ENCODE data around the gene SRGN. TPM values are rescaled to one million over a fixed set of nuclear protein-coding genes. Genes with fewer than 3 reads are reported as not detected.

The SRGN gene
- polyA plus RNA-seq, 3 donors, result 1,724 to 3,407 (median 1,859) TPM

DNA sequence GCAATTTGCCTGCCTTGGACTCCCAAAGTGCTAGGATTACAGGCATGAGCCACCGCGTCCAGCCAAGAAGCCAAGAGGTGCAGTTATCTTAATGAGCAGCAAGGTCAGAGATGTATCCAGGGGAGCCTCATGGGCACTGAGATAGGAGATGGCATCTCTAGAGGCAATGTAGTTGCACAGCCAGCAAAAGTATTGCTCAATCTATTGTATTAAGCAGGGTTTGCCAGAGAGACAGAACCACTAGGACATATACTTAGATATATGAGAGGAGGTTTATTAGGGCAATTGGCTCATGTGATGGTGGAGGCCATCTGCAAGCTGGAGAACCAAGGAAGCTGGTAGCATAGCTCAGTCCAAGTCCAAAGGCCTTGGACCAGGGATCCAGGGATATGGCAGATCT lies 19.8 kb downstream of the SRGN start:
- Mint-ChIP-seq H3K9me3 (peaks cover 0 to 3% (median 0%) of the 10 kb centered on the region in 7 donors), H3K27ac (peak overlapping the region in 2 of 7 donors; percentile 35 to 58), H3K4me3 (no peak overlapping the region), H3K27me3 (ENCODE audit: low read depth in 3 of 3) (no peaks in the 10 kb centered on the region), H3K4me1 (peaks cover 4% of the 10 kb centered on the region), H3K36me3 (peaks cover 20 to 41% of the 10 kb centered on the region in 2 donors)
- Histone ChIP-seq H3K4me1 (ENCODE audit: control insufficient read depth in 1 of 2, insufficient read depth in 2 of 2, low read length in 2 of 2) (peaks cover 0 to 2% of the 10 kb centered on the region in 2 donors), H3K36me3 (replicated peaks in 1 of 2; ENCODE audit: control insufficient read depth in 1 of 2, insufficient read depth in 2 of 2, low read length in 2 of 2) (peaks cover 28 to 31% of the 10 kb centered on the region in 2 donors), H4K20me1 (ENCODE audit: insufficient read depth, low read length) (peaks cover 53% of the 10 kb centered on the region), H3K4me3 (replicated peaks in 1 of 3; ENCODE audit: low read depth in 2 of 3, low read length in 3 of 3) (no peak overlapping the region), H3K27me3 (ENCODE audit: control insufficient read depth in 2 of 2, insufficient read depth in 2 of 2, low read length in 2 of 2) (no peaks in the 10 kb centered on the region), H2AFZ (ENCODE audit: insufficient read depth, low read depth, low read length, poor library complexity, severe bottlenecking) (no peak overlapping the region), H3K79me2 (ENCODE audit: insufficient read depth, low read length) (peaks cover 17% of the 10 kb centered on the region), H3K27ac (ENCODE audit: low read depth in 1 of 2, low read length in 2 of 2) (no peak overlapping the region), H3K4me2 (replicated peaks; ENCODE audit: extremely low read depth, low read length, poor library complexity, severe bottlenecking) (no peak overlapping the region), H3K9me3 (replicated peaks in 1 of 2; ENCODE audit: control insufficient read depth in 1 of 2, insufficient read depth in 1 of 2, low read length in 2 of 2) (no peaks in the 10 kb centered on the region), H3K9ac (ENCODE audit: insufficient read depth, low read length, poor library complexity, severe bottlenecking) (no peak overlapping the region)
- DNase-seq, result peak in 1 of 3 donors; percentile 55
- no peak for TF ChIP-seq CTCF (IDR thresholded peaks at IDR 0.05)
- intact Hi-C loops (cut with micrococcal nuclease), result no loop called here
- WGBS (ENCODE audit: insufficient coverage), result 88% methylated on average over 2 of the region's 2 CpGs

GRCh38 chr10:69119896-69120295 lies 32.0 kb downstream of the SRGN start:
- no peaks in the 10 kb centered on the region for H3K27me3 Mint-ChIP-seq (ENCODE audit: low read depth in 3 of 3)
- no peaks in the 10 kb centered on the region for H3K9me3 Mint-ChIP-seq
- Histone ChIP-seq H4K20me1 (ENCODE audit: insufficient read depth, low read length) (no peaks in the 10 kb centered on the region), H3K9me3 (replicated peaks in 1 of 2; ENCODE audit: control insufficient read depth in 1 of 2, insufficient read depth in 1 of 2, low read length in 2 of 2) (no peaks in the 10 kb centered on the region), H3K27ac (ENCODE audit: low read depth in 1 of 2, low read length in 2 of 2) (no peak overlapping the region), H3K79me2 (ENCODE audit: insufficient read depth, low read length) (peaks cover 10% of the 10 kb centered on the region), H2AFZ (ENCODE audit: insufficient read depth, low read depth, low read length, poor library complexity, severe bottlenecking) (no peak overlapping the region), H3K9ac (ENCODE audit: insufficient read depth, low read length, poor library complexity, severe bottlenecking) (no peak overlapping the region), H3K27me3 (ENCODE audit: control insufficient read depth in 2 of 2, insufficient read depth in 2 of 2, low read length in 2 of 2) (no peaks in the 10 kb centered on the region), H3K36me3 (replicated peaks in 1 of 2; ENCODE audit: control insufficient read depth in 1 of 2, insufficient read depth in 2 of 2, low read length in 2 of 2) (no peaks in the 10 kb centered on the region), H3K4me3 (replicated peaks in 1 of 3; ENCODE audit: low read depth in 2 of 3, low read length in 3 of 3) (no peak overlapping the region), H3K4me1 (ENCODE audit: control insufficient read depth in 1 of 2, insufficient read depth in 2 of 2, low read length in 2 of 2) (peaks cover 11 to 16% of the 10 kb centered on the region in 2 donors), H3K4me2 (replicated peaks; ENCODE audit: extremely low read depth, low read length, poor library complexity, severe bottlenecking) (no peak overlapping the region)
- intact Hi-C loops (cut with micrococcal nuclease), result loop anchor here in 1 of 2 donors (5.0 to 10.0 kb wide), 3 partner anchors 55 to 163 kb away; partner anchors contain the start of genes DDX21 and KIFBP
- no peak overlapping the region for H3K4me3 Mint-ChIP-seq
- H3K36me3 Mint-ChIP-seq, result no peaks in the 10 kb centered on the region
- peaks cover 9% of the 10 kb centered on the region for H3K4me1 Mint-ChIP-seq
- DNase-seq, result no peak
- no CpG with 5 or more reads among the region's 1 CpG for WGBS (ENCODE audit: insufficient coverage)
- no peak overlapping the region for H3K27ac Mint-ChIP-seq
- TF ChIP-seq CTCF (IDR thresholded peaks at IDR 0.05), result no peak

Data from CD14-positive monocyte (primary cell).